HepG2 (cell line): Measurements from ENCODE around the gene COBLL1. TPM values are rescaled to one million over a fixed set of nuclear protein-coding genes. Genes with fewer than 3 reads are reported as not detected.

Experiments
- ATAC-seq: fragments of 200-7000 bp; cut with Tn5 transposase; 3 replicates; pipeline ENCODE4 v1.9.1; 2020; ENCODE audit warnings: mild to moderate bottlenecking, moderate library complexity
- BruUV-seq: library from RNA; stranded (reverse); fragments of 400-500 nt; replicated peaks from 2 replicates; lab custom pipeline; 2021; lab: Mats Ljungman, UMichigan
- CTCF ChIA-PET: fragments of 300-600 bp; formaldehyde crosslinking; extraction: SDS; loops from one replicate; lab custom pipeline; 2021; ENCODE audit warnings: low total read pairs, inconsistent platforms, low intra/inter-chr PET ratio; lab: Yijun Ruan, JAX
- POLR2A ChIA-PET: fragments of 350-600 bp; sonication (Branson Sonifier 250); formaldehyde crosslinking; loops from one replicate; lab custom pipeline; 2020; ENCODE audit warnings: antibody characterized with exemption, inconsistent platforms; lab: Yijun Ruan, JAX
- DNase-seq: peaks from one replicate; pipeline ENCODE4 v3.0.0-alpha.2; 2015; ENCODE audit warnings: low spot score
- FAIRE-seq: peaks from 3 replicates; lab custom pipeline; 2011; peaks lifted over from hg19 to GRCh38; lab: Jason Lieb, UNC
- H2AFZ ChIP-seq: one replicate; pipeline ENCODE4 v1.6.1; 2011; ENCODE audit warnings: low read length, inconsistent platforms
- H3K27ac ChIP-seq: fragments of 300-600 bp; 3 replicates; pipeline ENCODE4 v1.8.0; 2011; ENCODE audit warnings: mixed run types, mild to moderate bottlenecking, mixed read lengths, low read length, inconsistent platforms; ENCODE audit not compliant: insufficient read depth; ENCODE audit errors: extremely low read length
- H3K27me3 ChIP-seq, 2 experiments: fragments of 200-600 bp in 1 of 2; 2 replicates in 1 of 2; 3 replicates in 1 of 2; pipeline versions ENCODE4 v1.6.0 to v1.8.0; 2011; ENCODE audit warnings: low read length in 2 of 2, mild to moderate bottlenecking in 2 of 2, moderate library complexity in 2 of 2, inconsistent platforms in 1 of 2; ENCODE audit not compliant: insufficient read depth in 2 of 2, control insufficient read depth in 1 of 2
- H3K36me3 ChIP-seq, 2 experiments: fragments of 200-600 bp in 1 of 2; replicated peaks in 1 of 2; 2 replicates in 1 of 2; 3 replicates in 1 of 2; pipeline versions ENCODE4 v1.5.1 to v1.8.0; 2011; ENCODE audit warnings: low read length in 2 of 2, inconsistent platforms in 1 of 2; ENCODE audit not compliant: insufficient read depth in 2 of 2, control insufficient read depth in 1 of 2
- H3K4me1 ChIP-seq: 2 replicates; pipeline ENCODE4 v1.5.1; 2012; ENCODE audit warnings: low read length, inconsistent platforms; ENCODE audit not compliant: insufficient read depth
- H3K4me2 ChIP-seq: 2 replicates; pipeline ENCODE4 v1.6.0; 2011; ENCODE audit warnings: low read depth, low read length, inconsistent platforms
- H3K4me3 ChIP-seq, 3 experiments: fragments of 200-600 bp in 1 of 3; sonication (generic), shearing (Covaris generic) in 1 of 3; replicated peaks in 1 of 3; 2 replicates each; pipeline ENCODE4 v1.5.1; 2011 to 2016; ENCODE audit warnings: low read length in 3 of 3, inconsistent platforms in 2 of 3, low read depth in 2 of 3, mild to moderate bottlenecking in 2 of 3, control low read depth in 1 of 3, mixed read lengths in 1 of 3; ENCODE audit not compliant: insufficient read depth in 1 of 3
- H3K79me2 ChIP-seq: one replicate; pipeline ENCODE4 v1.6.1; 2011; ENCODE audit warnings: low read length, inconsistent platforms; ENCODE audit not compliant: insufficient read depth
- H3K9ac ChIP-seq: 2 replicates; pipeline ENCODE4 v1.6.0; 2011; ENCODE audit warnings: mild to moderate bottlenecking, low read depth, low read length, inconsistent platforms; ENCODE audit not compliant: insufficient read depth
- H3K9me3 ChIP-seq: 2 replicates; pipeline ENCODE4 v1.5.1; 2012; ENCODE audit warnings: mild to moderate bottlenecking, low read length
- H4K20me1 ChIP-seq: 2 replicates; pipeline ENCODE4 v1.6.0; 2011; ENCODE audit warnings: inconsistent platforms, mild to moderate bottlenecking, low read length, moderate library complexity; ENCODE audit not compliant: insufficient read depth
- RARG ChIP-seq: sonication (generic); formaldehyde crosslinking; IDR thresholded peaks from 2 replicates; pipeline ENCODE4 v1.4.0; 2020; ENCODE audit warnings: low read depth, mild to moderate bottlenecking, missing genetic modification reagents
- ZC3H4 ChIP-seq: sonication (generic); formaldehyde crosslinking; IDR thresholded peaks from 2 replicates; pipeline ENCODE4 v1.4.0; 2020; ENCODE audit warnings: missing genetic modification reagents, borderline replicate concordance
- whole genome bisulfite sequencing: methylation state at CpG from one replicate; pipeline ENCODE4 v1.1.6; 2017; ENCODE audit warnings: low lambda C conversion rate; 5-methylcytosine and 5-hydroxymethylcytosine counted together
- in situ Hi-C: cut with HindIII; loops from 2 replicates; pipeline ENCODE4 v1.10.0; 2017; ENCODE audit warnings: low pct_unique_long_range_greater_than_20kb; ENCODE audit not compliant: extremely low pct_ligation_motif_present
- intact Hi-C: fragments of 100-400 bp; cut with micrococcal nuclease; formaldehyde crosslinking; loops from one replicate; pipeline ENCODE4 v1.10.0; 2022; ENCODE audit not compliant: unreplicated experiment
- polyA plus RNA-seq, 8 experiments: library from polyadenylated mRNA; depleted of rRNA in 3 of 8; stranded (reverse) in 7 of 8; unstranded in 1 of 8; fragments of >200 nt; fragmentation: Illumina TruSeq in 4 of 8; extraction: Trizol in 4 of 8; gene quantifications; 2 replicates each; pipeline versions ENCODE4 v1.2.1 to v1.2.3, GENCODE V29; 2011 to 2016; ENCODE audit warnings: low read depth in 4 of 8, missing spikeins in 1 of 8, mixed read lengths in 1 of 8; ENCODE audit not compliant: insufficient read depth in 1 of 8
- total RNA-seq, 5 experiments: library from RNA; depleted of rRNA; stranded (reverse); fragments of >200 nt; fragmentation: Illumina TruSeq; extraction: Trizol; gene quantifications; 2 replicates each; pipeline ENCODE4 v1.2.3, GENCODE V29; 2016; ENCODE audit warnings: low read depth in 1 of 5
- TF ChIP-seq, protein P1 (sequence below): sonication (generic); formaldehyde crosslinking; conservative IDR thresholded peaks from 2 replicates; pipeline ENCODE4 v1.8.1; 2023; ENCODE audit warnings: missing genetic modification reagents

COBLL1 gene
- total and polyA plus RNA-seq, 2 of the 13 experiments (the other 11 are each of a cell fraction or from before 2014, with no cell fraction given), result 32.6 to 86.8 TPM

DNA sequence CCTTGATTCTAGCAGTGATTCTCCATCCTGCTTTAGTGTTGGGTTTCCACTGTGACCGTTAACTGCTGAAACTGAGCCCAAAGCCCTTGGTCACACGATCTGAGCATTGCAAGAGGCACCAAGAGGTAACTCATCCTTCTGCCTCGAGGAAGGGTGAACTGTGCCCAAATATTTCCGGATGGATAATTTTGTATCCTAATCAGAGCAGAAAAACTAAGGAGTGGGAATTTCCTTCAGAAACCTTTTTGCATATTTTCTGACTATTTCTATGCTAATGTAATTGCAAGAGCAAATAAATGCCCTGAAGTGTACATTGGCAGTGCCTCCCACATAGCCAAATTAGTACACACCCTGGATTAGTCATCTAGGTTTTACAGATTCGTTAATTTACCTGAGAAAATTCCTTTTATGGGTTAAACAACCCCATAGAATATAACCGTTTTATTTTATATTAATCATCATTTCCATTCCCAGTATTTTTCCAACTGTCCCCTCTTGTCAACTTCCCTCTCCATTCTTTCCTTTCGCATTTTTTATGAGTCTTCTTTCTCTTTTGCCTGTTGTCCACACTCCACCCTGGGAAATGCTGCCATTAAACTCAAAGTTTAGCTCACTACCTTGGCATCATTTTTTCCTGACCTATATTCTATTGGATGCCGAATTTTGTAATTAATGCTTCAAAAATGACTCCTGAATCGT is 31.7 kb upstream of the COBLL1 start:
- no peak for TF ChIP-seq ZC3H4 (CRISPR knock-in tag)
- TF ChIP-seq, protein P1, sequence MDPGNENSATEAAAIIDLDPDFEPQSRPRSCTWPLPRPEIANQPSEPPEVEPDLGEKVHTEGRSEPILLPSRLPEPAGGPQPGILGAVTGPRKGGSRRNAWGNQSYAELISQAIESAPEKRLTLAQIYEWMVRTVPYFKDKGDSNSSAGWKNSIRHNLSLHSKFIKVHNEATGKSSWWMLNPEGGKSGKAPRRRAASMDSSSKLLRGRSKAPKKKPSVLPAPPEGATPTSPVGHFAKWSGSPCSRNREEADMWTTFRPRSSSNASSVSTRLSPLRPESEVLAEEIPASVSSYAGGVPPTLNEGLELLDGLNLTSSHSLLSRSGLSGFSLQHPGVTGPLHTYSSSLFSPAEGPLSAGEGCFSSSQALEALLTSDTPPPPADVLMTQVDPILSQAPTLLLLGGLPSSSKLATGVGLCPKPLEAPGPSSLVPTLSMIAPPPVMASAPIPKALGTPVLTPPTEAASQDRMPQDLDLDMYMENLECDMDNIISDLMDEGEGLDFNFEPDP (CRISPR knock-in tag), result 0 out of 2 replicates have a peak, but pooled peaks have one; percentile 54
- CTCF ChIA-PET, result no interaction called here
- Histone ChIP-seq H3K9me3 (no peaks in the 10 kb centered on the region), H3K4me2 (no peak overlapping the region), H4K20me1 (no peaks in the 10 kb centered on the region), H3K36me3 (no peaks in the 10 kb centered on the region), H3K4me3 (no peak overlapping the region), H3K27me3 (no peaks in the 10 kb centered on the region), H3K9ac (no peak overlapping the region), H2AFZ (no peak overlapping the region), H3K27ac (no peak overlapping the region), H3K79me2 (peaks cover 2% of the 10 kb centered on the region), H3K4me1 (peaks cover 64% of the 10 kb centered on the region)
- intact Hi-C loops (no loop called here), in situ Hi-C loops (no loop called here)
- ATAC-seq (no peak), DNase-seq (no peak), FAIRE-seq (no peak)
- 92% methylated on average over 9 of the region's 9 CpGs for WGBS
- POLR2A ChIA-PET, result no interaction called here
- no TSS peak for BruUV-seq

DNA sequence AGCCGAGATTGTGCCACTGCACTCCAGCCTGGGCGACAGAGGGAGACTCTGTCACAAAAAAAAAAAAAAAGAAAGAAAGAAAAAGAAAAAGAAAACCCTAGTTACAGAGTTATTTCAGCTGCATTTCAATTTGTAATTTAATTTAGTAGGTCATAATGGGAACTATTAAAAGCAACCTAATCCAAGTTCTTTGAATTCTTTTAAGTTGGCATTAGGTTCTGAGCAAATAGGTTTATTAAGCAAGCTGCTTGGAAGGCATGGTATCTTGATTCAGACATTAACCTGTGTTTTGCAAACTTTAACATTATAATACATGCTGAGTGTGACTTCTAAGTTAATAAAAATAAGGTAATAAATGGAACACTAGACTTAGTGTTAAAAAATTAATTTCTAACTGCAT is 29.8 kb upstream of the COBLL1 start:
- 98% methylated on average over 2 of the region's 2 CpGs for WGBS
- Histone ChIP-seq H3K4me1 (peaks cover 54% of the 10 kb centered on the region), H3K9ac (no peak overlapping the region), H3K4me3 (no peak overlapping the region), H3K36me3 (no peaks in the 10 kb centered on the region), H2AFZ (no peak overlapping the region), H3K9me3 (no peaks in the 10 kb centered on the region), H3K27me3 (no peaks in the 10 kb centered on the region), H3K79me2 (no peaks in the 10 kb centered on the region), H3K27ac (no peak overlapping the region), H4K20me1 (no peaks in the 10 kb centered on the region), H3K4me2 (no peak overlapping the region)
- DNase-seq, result no peak
- no peak for ATAC-seq
- ChIA-PET CTCF (no interaction called here), POLR2A (no interaction called here)
- FAIRE-seq, result no peak
- in situ Hi-C loops (no loop called here), intact Hi-C loops (no loop called here)
- no TSS peak for BruUV-seq
- TF ChIP-seq RARG (CRISPR knock-in tag), result no peak
